Measurements from ENCODE around the gene ADORA1.

Gene ADORA1

DNA sequence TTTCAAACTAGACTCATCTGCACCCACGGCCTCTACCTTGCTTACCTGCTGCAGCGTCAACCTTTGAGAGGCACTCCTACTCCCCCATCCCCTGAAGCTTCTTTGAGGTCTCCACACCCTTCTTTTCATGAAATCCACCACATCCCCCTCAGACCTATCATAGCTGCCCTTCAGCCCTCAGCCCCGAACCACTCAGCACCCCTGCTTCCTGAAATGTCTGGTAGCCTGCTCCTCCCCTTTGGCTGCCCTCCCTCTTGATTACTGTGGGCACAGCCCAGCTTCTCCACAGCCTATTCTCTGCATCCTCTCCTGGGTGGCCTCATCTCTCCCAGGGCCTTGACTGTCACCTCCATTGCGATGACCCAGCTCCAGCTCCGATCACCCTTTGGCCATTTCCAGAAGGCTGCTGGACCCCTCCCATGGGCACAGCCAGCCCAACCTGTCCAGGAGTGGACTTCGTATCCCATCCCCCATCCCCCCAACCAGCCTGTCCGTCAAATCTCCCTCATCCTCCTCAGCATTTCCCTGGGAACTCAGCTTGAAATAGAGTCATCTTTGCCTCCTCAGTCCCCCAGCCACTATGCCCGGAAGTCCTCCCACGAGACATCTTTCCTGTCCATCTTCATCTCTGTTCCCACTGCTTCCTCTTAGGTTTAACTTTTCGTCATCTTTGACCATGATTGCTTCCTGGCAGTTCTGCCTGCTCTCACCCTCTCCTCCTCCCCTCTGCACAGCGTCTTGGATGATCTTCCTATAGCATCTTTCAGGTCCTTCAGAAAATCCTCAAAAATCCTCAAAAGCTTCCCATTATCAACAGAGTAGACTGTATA is 6.1 kb upstream of the ADORA1 start:
- DNase-seq (ENCODE audit: low read depth) = no peak
- TF ChIP-seq, protein P1, sequence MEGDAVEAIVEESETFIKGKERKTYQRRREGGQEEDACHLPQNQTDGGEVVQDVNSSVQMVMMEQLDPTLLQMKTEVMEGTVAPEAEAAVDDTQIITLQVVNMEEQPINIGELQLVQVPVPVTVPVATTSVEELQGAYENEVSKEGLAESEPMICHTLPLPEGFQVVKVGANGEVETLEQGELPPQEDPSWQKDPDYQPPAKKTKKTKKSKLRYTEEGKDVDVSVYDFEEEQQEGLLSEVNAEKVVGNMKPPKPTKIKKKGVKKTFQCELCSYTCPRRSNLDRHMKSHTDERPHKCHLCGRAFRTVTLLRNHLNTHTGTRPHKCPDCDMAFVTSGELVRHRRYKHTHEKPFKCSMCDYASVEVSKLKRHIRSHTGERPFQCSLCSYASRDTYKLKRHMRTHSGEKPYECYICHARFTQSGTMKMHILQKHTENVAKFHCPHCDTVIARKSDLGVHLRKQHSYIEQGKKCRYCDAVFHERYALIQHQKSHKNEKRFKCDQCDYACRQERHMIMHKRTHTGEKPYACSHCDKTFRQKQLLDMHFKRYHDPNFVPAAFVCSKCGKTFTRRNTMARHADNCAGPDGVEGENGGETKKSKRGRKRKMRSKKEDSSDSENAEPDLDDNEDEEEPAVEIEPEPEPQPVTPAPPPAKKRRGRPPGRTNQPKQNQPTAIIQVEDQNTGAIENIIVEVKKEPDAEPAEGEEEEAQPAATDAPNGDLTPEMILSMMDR (conservative IDR thresholded peaks at IDR 0.05; ENCODE audit: control insufficient read depth, insufficient read depth, low read depth, low read length) = no peak
- no peak overlapping the region for H3K4me3 ChIP-seq (ENCODE audit: control insufficient read depth, low read depth, low read length)

DNA sequence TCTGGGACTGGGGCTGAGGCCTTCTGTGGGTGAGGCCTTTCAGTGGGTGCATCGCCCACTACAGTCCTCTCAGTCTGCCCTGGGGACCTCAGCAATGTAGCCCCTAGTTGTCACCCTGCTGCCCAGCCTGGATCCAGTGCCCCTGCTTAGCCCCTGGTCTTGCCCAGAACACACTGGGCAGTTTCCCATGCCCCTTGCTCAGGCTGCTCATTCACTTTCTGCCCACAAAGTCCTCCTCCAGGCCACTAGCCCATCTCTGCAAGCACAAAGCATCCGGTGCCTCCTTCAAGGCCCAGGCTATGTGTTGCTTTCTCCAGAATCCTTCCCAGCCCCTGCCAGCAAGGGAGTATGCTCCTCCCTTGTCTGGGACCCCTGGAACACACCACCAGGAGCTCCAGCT is 5.4 kb upstream of the ADORA1 start:
- H3K4me3 ChIP-seq (ENCODE audit: control insufficient read depth, low read depth, low read length) = no peak overlapping the region
- TF ChIP-seq, protein P1 (conservative IDR thresholded peaks at IDR 0.05; ENCODE audit: control insufficient read depth, insufficient read depth, low read depth, low read length) = no peak
- no peak for DNase-seq (ENCODE audit: low read depth)

DNA sequence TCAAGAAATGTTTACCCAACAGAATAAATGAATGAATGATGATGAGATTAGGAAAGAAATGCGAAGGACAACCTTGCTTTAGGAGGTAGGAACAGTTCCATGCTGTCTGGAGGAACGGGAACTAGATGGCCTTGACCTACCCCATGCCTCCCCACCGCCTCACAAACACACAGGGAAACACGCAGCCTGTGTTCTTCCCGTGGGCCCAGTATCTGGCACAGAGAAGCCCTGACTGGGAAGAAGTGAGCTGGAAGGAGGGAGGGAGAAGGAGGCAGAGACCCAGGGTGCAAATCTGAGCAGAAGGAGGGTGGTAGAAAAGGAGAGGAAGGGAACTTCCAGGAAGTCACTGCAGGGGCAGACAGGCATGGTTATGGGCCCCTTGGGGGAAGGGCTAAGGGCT is 3.5 kb upstream of the ADORA1 start:
- no peak overlapping the region for H3K4me3 ChIP-seq (ENCODE audit: control insufficient read depth, low read depth, low read length)
- DNase-seq (ENCODE audit: low read depth) = no peak
- TF ChIP-seq, protein P1 (conservative IDR thresholded peaks at IDR 0.05; ENCODE audit: control insufficient read depth, insufficient read depth, low read depth, low read length) = no peak

DNA sequence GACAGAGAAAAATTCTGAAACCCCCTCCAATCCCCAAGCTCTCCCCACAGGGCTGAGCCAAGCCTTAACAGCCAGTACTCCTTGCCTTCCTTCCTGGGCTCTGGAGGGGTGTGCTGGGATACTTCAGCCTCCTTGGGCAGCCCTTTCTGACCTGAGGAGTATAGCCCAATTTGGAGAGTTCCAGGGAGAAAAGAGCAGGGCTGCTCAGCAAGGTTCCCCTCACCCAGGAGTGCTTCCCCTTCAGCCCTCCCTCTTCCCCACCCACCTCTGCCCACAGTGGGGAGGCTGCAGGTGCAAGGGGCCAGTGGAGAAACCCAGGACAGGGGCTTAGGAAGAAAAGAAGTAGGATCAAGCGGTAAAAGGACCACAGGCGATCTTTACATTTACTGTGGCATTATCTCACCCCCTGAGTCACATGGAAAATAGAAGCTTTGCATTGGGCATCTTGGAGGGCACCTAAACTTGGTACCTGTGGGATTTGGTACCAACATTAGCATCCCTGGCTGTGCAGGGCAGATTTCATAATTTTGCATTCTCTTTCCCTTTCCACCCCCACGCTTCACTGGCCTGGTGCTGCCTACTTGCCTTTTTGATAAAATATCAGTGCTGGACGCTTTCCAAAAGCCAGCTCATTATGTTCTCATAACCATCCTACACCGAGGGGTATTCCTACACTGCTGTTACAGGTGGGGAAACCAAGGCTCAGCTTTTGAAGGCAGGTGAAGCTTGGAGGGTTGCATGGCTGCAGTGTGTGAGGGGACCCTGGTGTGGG is 2.8 kb upstream of the ADORA1 start:
- no peak overlapping the region for H3K4me3 ChIP-seq (ENCODE audit: control insufficient read depth, low read depth, low read length)
- TF ChIP-seq, protein P1 (conservative IDR thresholded peaks at IDR 0.05; ENCODE audit: control insufficient read depth, insufficient read depth, low read depth, low read length) = no peak
- peak; percentile 30 for DNase-seq (ENCODE audit: low read depth)

DNA sequence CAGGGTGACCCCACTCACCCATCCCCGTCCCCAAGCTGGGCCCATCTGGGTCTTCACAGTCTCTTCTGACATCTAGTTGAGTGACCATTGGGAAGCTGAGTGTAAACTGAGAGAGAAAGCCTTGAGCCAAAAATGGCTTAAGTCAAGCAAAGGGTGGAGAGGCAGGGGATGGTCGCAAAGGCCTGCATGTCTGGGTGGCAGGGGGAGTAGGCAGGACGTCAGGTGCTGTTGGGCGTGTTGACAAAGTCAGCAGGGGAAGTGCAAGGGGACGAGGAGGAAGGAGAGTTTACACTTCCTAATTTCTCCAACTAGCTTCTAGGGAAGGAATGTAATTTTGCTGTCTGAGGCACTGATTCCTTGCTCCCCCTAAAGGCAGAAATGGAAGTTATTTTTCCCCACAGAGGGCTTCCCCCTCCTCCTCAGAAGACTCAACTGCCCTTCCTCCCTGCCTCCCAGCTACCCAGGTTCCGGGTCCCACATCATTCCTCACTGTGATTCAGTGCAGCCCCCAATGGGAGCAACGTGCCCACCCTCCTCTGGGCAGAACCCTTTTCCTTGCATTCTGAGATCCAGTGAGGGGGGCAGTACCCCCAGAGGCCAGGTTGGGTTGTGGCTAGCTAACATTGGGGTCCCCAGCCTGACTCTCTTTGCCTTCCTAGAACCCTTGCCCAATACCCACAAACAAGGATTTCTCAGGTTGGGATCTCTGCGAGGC is 1.2 kb upstream of the ADORA1 start:
- no peak overlapping the region for H3K4me3 ChIP-seq (ENCODE audit: control insufficient read depth, low read depth, low read length)
- DNase-seq (ENCODE audit: low read depth) = peak; percentile 15
- TF ChIP-seq, protein P1 (conservative IDR thresholded peaks at IDR 0.05; ENCODE audit: control insufficient read depth, insufficient read depth, low read depth, low read length) = peak; percentile 53

DNA sequence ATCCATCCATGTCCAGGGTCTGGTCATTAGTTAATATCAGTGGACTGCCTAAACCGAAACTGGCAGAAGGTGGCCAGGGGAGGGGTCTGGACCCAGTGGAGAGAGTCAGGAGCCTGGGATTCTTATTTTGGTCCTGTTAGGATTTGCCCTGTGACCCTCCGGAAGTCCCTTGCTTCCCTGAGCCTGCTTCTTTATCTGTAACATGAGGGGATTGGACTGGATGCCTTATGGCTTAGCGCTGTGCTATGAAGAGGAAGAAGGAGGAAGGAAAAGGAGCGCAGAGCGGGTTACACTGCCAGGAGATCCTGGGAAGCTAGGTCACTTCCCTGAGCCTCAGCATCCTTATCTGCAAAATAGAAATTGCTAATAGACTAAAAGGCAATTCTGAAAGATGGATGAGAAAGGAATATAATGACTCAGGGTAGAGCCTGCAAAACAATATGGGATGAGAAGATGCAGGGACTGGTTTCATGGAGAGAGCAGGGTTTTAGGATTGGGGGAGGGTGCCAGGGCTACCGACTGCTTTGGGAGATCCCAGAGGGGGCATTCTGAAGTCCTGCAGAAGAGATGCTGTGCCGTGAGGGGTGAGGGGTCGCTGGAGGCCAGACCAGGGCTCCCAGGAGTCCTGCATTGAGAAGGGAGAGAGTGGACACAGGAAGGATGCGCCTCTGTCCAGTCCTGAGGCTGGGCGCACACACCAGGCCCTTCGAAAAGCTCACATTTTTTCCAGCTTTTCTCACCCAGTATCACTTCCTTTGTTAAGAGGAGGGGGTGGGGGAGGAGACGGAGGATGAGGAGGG is 460 bp upstream of the ADORA1 start:
- H3K4me3 ChIP-seq (ENCODE audit: control insufficient read depth, low read depth, low read length) = no peak overlapping the region

More for the DNA sequence above, 460 bp upstream of the ADORA1 start:
- no peak for DNase-seq (ENCODE audit: low read depth)
- TF ChIP-seq, protein P1 (conservative IDR thresholded peaks at IDR 0.05; ENCODE audit: control insufficient read depth, insufficient read depth, low read depth, low read length) = no peak

Measured in fibroblast of mammary gland (primary cell).